Spinal cord (tissue), 10 donors: ENCODE data around the gene EIF4E1B. TPM values are rescaled to one million over a fixed set of nuclear protein-coding genes. Genes with fewer than 3 reads are reported as not detected.

Source experiments
- DNase-seq, 6 donors: peaks; one replicate each; pipeline versions ENCODE4 v3.0.0 to v3.0.0-alpha.2; 2013 to 2015; ENCODE audit warnings: low spot score in 6 of 6, low read depth in 4 of 6
- H3K27ac ChIP-seq: one replicate; pipeline ENCODE4 v1.5.1; 2013; ENCODE audit warnings: low read depth, low read length, control low read depth
- H3K27me3 ChIP-seq: one replicate; pipeline ENCODE4 v1.6.1; 2013; ENCODE audit warnings: low read length; ENCODE audit not compliant: control insufficient read depth, insufficient read depth
- H3K36me3 ChIP-seq: one replicate; pipeline ENCODE4 v1.6.1; 2013; ENCODE audit warnings: low read length; ENCODE audit not compliant: control insufficient read depth, insufficient read depth
- H3K4me1 ChIP-seq: one replicate; pipeline ENCODE4 v1.6.1; 2013; ENCODE audit warnings: low read length; ENCODE audit not compliant: control insufficient read depth, insufficient read depth
- H3K4me3 ChIP-seq: one replicate; pipeline ENCODE4 v1.5.1; 2013; ENCODE audit warnings: low read depth, low read length, control low read depth
- H3K9me3 ChIP-seq: one replicate; pipeline ENCODE4 v1.6.1; 2013; ENCODE audit warnings: low read length; ENCODE audit not compliant: control insufficient read depth, insufficient read depth
- WGBS: methylation state at CpG from one replicate; pipeline ENCODE4 v1.1.5; 2013; ENCODE audit warnings: missing lambda C conversion rate; ENCODE audit not compliant: insufficient coverage; 5-methylcytosine and 5-hydroxymethylcytosine counted together
- polyA plus RNA-seq, 2 donors: library from polyadenylated mRNA; unstranded; fragments of 120-200 nt; gene quantifications; one replicate each; pipeline ENCODE4 v1.2.1, GENCODE V29; 2013; ENCODE audit not compliant: insufficient read length in 2 of 2
- small RNA-seq: library from RNA; depleted of rRNA; stranded (forward); fragments of <200 nt; gene quantifications from one replicate; pipeline ENCODE3, GENCODE V24; 2014; ENCODE audit warnings: low replicate concordance
- total RNA-seq, 2 donors: library from RNA; depleted of rRNA in 1 of 2; stranded (reverse); fragments of 120-200 nt in 1 of 2; fragments of >200 nt in 1 of 2; gene quantifications; one replicate each; pipeline versions ENCODE4 v1.2.3 to v1.2.4, GENCODE V29; 2013 to 2014
- donor health status: healthy.

Gene EIF4E1B
- total and polyA plus RNA-seq, 4 donors = 0.44 to 4.0 (median 1.6) TPM

- H3K9me3 ChIP-seq = no peaks in the 10 kb centered on the region
- H3K27me3 ChIP-seq = peaks cover 3% of the 10 kb centered on the region
- DNase-seq = peak in 1 of 6 donors; percentile 65
- WGBS = 23% methylated on average over 9 of the region's 13 CpGs
- peaks cover 19% of the 10 kb centered on the region for H3K4me1 ChIP-seq
- no peak overlapping the region for H3K4me3 ChIP-seq
- H3K27ac ChIP-seq = no peak overlapping the region
- no peaks in the 10 kb centered on the region for H3K36me3 ChIP-seq
Measured at GRCh38 chr5:176692839-176693476, 62.5 kb downstream of the EIF4E1B start.

DNA sequence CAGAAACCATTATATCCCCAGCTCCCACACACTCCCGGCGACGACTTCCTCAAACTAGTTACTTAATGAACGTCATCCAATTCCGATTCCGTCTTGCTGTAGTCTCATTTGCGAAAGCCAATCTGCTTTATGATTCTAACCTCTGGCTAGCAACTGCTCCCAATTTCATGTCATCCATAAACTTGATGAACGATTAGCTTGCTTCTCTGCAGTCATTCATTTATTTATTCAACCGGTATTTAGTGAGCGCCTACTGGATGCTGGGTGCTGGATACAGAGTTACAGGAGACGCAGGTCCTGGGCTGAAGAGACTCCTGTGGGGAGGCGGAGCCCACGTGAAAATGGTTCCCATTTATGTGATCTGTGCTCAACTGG is 63.0 kb downstream of the EIF4E1B start:
- peak in 1 of 6 donors; percentile 87 for DNase-seq
- peaks cover 3% of the 10 kb centered on the region for H3K27me3 ChIP-seq
- WGBS = 31% methylated on average over 11 of the region's 13 CpGs
- no peaks in the 10 kb centered on the region for H3K36me3 ChIP-seq
- no peak overlapping the region for H3K27ac ChIP-seq
- H3K9me3 ChIP-seq = no peaks in the 10 kb centered on the region
- H3K4me3 ChIP-seq = no peak overlapping the region
- peaks cover 19% of the 10 kb centered on the region for H3K4me1 ChIP-seq

GRCh38 chr5:176694146-176694545 is 63.7 kb downstream of the EIF4E1B start:
- H3K4me1 ChIP-seq = peaks cover 23% of the 10 kb centered on the region
- 85% methylated on average over 10 of the region's 10 CpGs for WGBS
- no peak for DNase-seq
- H3K27me3 ChIP-seq = peaks cover 5% of the 10 kb centered on the region
- no peak overlapping the region for H3K27ac ChIP-seq
- H3K9me3 ChIP-seq = no peaks in the 10 kb centered on the region
- H3K36me3 ChIP-seq = no peaks in the 10 kb centered on the region
- H3K4me3 ChIP-seq = no peak overlapping the region

DNA sequence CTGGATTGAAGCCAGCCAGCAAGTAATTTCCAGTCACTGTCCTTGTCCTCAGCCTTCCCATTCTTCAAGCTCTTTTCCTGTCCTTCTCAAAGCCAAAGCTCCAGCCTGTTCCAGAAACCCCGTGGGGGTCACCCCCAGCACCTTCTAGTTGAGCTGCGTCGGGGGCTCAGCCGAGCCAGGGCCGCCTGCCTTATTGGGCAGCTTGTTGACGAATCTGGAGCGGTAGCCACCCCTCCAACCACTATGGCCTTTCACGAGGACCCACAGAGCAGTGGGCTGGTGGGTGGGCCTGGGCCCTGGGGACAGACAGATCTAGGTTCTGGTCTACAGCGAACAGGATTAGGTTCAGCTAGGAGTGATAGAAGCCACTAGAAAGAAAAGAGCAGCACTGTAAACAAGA is 64.2 kb downstream of the EIF4E1B start:
- Histone ChIP-seq H3K27ac (no peak overlapping the region), H3K4me3 (no peak overlapping the region), H3K27me3 (peaks cover 6% of the 10 kb centered on the region), H3K9me3 (no peaks in the 10 kb centered on the region), H3K4me1 (peaks cover 25% of the 10 kb centered on the region), H3K36me3 (no peaks in the 10 kb centered on the region)
- WGBS = 82% methylated on average over 7 of the region's 9 CpGs
- no peak for DNase-seq

- Histone ChIP-seq H3K4me1 (peaks cover 29% of the 10 kb centered on the region), H3K4me3 (no peak overlapping the region), H3K36me3 (no peaks in the 10 kb centered on the region), H3K27me3 (peaks cover 6% of the 10 kb centered on the region), H3K27ac (no peak overlapping the region), H3K9me3 (no peaks in the 10 kb centered on the region)
- 43% methylated on average over 3 of the region's 8 CpGs for WGBS
- no peak for DNase-seq
Measured at GRCh38 chr5:176695073-176695472, 64.6 kb downstream of the EIF4E1B start.

Small RNA genes lying within 50 kb of the gene (small RNA-seq; reads per million reads assigned to genes)
- not detected for gene MIR4281

Other genes with a start within 250 kb of the EIF4E1B start
- gene NOP16, start 242.1 kb upstream of the EIF4E1B start, total RNA-seq = 1 to 10 TPM; 5.2 to 9.9 TPM
- 10 to 100 TPM; 32.7 to 35.8 TPM for gene NOP16, start 242.1 kb upstream of the EIF4E1B start, polyA plus RNA-seq
- 100 to 1,000 TPM in 1 of 2 donors, 10 to 100 TPM in 1; 39.8 to 152 TPM for gene HIGD2A, start 241.9 kb upstream of the EIF4E1B start, total RNA-seq
- gene HIGD2A, start 241.9 kb upstream of the EIF4E1B start, polyA plus RNA-seq = 100 to 1,000 TPM; 134 to 135 TPM
- 100 to 1,000 TPM in 1 of 2 donors, 10 to 100 TPM in 1; 70.8 to 141 TPM for gene CLTB, start 214.1 kb upstream of the EIF4E1B start, total RNA-seq
- 100 to 1,000 TPM; 179 to 191 TPM for gene CLTB, start 214.1 kb upstream of the EIF4E1B start, polyA plus RNA-seq
- 10 to 100 TPM; 43.5 to 50.9 TPM for gene FAF2, start 182.3 kb upstream of the EIF4E1B start, total RNA-seq
- 10 to 100 TPM; 38.0 to 40.3 TPM for gene FAF2, start 182.3 kb upstream of the EIF4E1B start, polyA plus RNA-seq
- gene RNF44, start 93.3 kb upstream of the EIF4E1B start, total RNA-seq = 10 to 100 TPM in 1 of 2 donors, 1 to 10 TPM in 1; 8.1 to 19.2 TPM
- gene RNF44, start 93.3 kb upstream of the EIF4E1B start, polyA plus RNA-seq = 10 to 100 TPM; 62.9 to 74.9 TPM
- under 1 TPM; 0.20 to 0.55 TPM for gene CDHR2, start 81.3 kb upstream of the EIF4E1B start, total RNA-seq
- 10 to 100 TPM; 21.2 to 23.0 TPM for gene CDHR2, start 81.3 kb upstream of the EIF4E1B start, polyA plus RNA-seq
- 10 to 100 TPM; 14.7 to 25.2 TPM for gene GPRIN1, start 20.5 kb upstream of the EIF4E1B start, total RNA-seq
- gene GPRIN1, start 20.5 kb upstream of the EIF4E1B start, polyA plus RNA-seq = 10 to 100 TPM; 60.6 to 62.4 TPM
- gene SNCB, start 141 bp upstream of the EIF4E1B start, total RNA-seq = 10 to 100 TPM; 13.6 to 47.2 TPM
- 100 to 1,000 TPM; 267 to 271 TPM for gene SNCB, start 141 bp upstream of the EIF4E1B start, polyA plus RNA-seq
- 10 to 100 TPM; 20.8 to 33.4 TPM for gene TSPAN17, start 16.8 kb downstream of the EIF4E1B start, total RNA-seq
- gene TSPAN17, start 16.8 kb downstream of the EIF4E1B start, polyA plus RNA-seq = 10 to 100 TPM; 49.9 to 55.1 TPM
- gene UNC5A, start 179.9 kb downstream of the EIF4E1B start, total RNA-seq = 1 to 10 TPM; 3.1 to 4.1 TPM
- 10 to 100 TPM; 16.2 to 18.2 TPM for gene UNC5A, start 179.9 kb downstream of the EIF4E1B start, polyA plus RNA-seq